ENCODE results near the gene MECP2. TPM values are rescaled to one million over a fixed set of nuclear protein-coding genes. Genes with fewer than 3 reads are reported as not detected.

MECP2 gene
- polyA plus RNA-seq, 12 donors: 16.5 to 30.0 (median 19.2) TPM; not detected in 1

GRCh38 chrX:154019061-154019621 is 78.4 kb downstream of the MECP2 start:
- DNase-seq: no peak

DNA sequence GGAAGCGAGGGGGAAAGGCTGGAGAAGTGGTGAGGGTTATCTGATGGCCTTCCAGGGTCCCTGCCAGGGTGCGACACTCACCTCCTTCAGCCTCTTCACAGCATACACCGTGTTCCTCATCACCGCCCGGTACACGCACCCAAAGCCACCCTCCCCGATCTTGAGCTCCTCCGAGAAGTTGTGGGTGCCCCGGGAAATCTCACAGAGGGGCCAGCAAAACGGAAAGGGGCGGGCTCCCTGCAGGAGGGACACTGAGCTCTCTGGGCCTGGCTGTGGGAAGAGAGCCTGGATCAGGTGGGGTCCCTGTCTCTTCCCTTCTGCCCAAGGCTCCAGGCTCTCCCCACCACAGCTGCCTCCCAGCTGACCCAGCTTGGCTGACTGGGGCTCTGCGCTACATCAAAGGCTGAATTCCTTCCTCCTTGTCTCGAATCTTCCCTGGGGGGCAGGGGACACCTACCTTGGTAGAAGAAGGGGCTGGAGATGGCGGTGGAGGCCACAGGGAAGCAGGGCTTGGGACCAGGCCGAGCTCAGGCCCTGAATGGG is 78.9 kb downstream of the MECP2 start:
- DNase-seq: no peak

- no peak for DNase-seq
Measured at GRCh38 chrX:154017766-154018517, 79.6 kb downstream of the MECP2 start.

GRCh38 chrX:154016366-154017076 is 81.0 kb downstream of the MECP2 start:
- DNase-seq: no peak

DNA sequence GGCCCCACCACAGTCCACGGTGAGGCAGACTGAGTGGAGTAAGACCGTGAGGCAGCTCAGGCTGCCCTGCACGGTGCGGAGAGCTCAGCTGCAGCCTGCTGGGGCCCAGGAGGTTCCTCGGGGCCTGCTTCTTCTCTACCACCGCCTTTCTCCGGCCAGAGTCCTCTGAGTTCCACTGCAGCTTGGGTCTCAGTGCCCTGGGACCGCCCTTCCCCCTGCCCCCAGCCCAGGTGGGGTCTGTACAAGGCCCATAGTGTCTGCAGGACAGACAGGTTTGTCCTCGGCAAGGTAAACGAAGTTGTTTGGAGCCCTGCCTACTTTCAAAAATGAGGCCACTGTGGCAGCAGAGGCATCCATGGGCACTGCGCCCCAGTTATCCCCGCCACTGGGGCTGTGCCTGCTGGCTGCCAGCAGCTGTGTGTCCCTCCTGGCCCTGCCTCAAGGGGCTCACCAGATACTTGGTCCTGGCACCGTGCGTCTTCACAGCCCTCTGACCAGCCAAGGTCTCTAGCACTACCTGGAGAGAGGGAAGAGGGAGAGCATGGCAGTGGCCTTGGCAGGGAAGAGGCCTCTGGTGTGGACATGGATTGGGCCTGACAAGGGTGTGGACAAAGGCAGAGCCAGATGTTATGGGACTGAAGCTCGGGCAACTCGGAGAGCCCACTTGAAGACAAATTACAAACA is 81.8 kb downstream of the MECP2 start:
- no peak for DNase-seq

GRCh38 chrX:154014429-154015380 is 82.8 kb downstream of the MECP2 start:
- DNase-seq: no peak

- peak; percentile 53 for DNase-seq
Measured at GRCh38 chrX:154013614-154014360, 83.7 kb downstream of the MECP2 start.

- DNase-seq: no peak
Measured at GRCh38 chrX:154013001-154013421, 84.5 kb downstream of the MECP2 start.

GRCh38 chrX:154012336-154012991 is 85.1 kb downstream of the MECP2 start:
- DNase-seq: no peak

- no peak for DNase-seq
Measured at GRCh38 chrX:154011376-154012335, 85.9 kb downstream of the MECP2 start.

GRCh38 chrX:154010330-154011087 is 87.0 kb downstream of the MECP2 start:
- DNase-seq: no peak

DNA sequence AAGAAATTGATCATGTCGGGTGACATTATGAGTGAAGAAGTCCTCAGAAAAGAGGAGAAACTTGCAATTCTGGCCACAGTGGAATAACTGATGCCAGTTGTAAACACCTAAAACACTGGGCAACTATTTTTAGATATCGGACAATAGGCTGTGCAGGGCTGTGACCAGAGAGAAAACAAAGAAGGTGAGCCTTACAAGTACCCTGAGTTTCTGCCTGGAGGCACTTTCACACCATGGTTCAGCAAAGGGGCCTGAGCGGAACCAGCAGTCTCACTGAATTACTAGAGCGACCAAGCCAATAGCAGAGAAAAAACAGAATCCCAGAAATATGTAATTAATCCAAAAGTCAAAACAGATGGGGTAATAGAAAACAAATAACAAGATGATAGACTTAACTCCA is 89.0 kb downstream of the MECP2 start:
- DNase-seq: no peak

DNA sequence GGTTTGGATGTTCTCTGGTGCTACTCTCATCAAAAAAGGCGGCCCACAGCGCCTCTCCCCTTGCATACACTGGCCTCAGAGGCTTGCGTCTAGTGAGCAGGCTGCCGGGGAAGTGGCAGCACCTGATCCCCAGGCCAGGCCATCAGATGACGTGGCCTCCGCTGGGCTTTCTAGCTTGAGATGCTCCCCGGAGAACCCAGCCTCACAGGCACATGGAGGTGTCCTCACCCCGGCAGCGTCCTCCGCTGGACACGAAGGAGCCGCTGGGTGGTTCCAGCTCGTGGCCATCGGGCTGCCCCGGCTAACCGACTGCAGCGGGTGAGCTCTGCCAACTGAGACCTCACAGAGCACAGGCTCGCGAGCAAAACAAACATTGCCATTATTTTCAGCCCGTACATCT is 90.6 kb downstream of the MECP2 start:
- no peak for DNase-seq

GRCh38 chrX:154004315-154004714 is 93.2 kb downstream of the MECP2 start:
- no peak for DNase-seq

DNA sequence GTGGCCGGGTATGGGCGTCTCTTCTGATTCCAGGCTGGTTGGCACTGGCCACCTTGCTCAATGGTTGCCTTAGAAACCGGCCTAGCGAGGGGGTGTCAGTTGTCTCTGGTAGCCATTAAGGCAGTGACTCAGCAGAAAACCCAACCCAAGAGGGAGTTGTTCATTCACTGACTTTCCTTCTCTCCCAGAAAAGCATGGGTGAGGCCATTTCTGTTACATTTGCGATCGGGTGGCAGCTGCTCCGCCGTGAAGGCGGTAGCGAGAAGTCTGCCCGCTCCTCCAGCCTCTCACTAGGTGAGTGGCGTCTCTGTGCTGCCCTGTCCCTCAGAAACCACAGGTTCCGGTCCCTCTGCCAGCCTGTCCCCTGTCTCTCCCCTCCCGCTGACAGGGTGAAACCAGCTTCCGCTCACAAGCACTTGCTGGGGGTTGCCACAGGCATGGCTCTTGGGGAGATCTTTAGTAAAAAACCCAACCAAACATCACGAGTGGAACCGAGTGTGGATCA is 95.2 kb downstream of the MECP2 start:
- no peak for DNase-seq

GRCh38 chrX:154000051-154000450 is 97.5 kb downstream of the MECP2 start:
- no peak for DNase-seq

DNA sequence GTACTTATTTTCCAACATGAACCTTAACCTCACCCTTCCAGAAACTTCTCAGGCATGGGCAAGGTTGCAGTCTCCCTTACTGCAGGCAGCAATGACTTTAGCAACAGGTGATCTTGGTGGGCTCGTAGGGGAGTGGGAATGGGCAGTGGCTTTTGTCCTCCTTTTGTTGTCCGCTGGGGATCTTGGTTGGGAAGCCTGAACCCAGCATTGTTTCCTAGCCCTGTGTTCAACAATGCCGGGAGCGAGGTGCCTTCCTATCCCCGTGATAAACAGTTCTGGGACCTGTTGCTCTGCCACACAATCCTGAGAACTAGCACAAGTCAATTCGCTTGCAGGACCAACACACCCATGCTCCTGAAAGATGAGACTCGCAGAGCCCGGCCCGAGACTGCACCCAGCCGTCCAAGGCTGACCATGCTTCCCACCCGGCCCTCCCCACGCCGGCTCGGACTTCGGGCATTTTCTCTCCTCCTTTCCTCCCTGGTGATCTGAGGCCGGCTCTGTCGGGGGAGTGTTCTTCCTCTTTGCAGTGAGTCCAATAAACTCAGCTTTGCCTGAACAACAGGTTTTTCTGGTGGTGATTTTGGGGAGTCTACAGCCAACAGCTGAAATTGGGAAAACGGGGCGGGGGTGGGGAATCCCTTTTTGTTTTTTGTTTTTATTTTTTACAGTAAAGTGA is 98.0 kb downstream of the MECP2 start:
- DNase-seq: no peak
